GM13976 (cell line): ENCODE results near the gene ZNF579.

Experiments
- DNase-seq: peaks from one replicate; pipeline ENCODE4 v3.0.0; 2012; ENCODE audit warnings: low spot score
- CTCF ChIP-seq: IDR thresholded peaks from 2 replicates; pipeline ENCODE4 v1.5.1; 2012; ENCODE audit warnings: borderline replicate concordance, mild to moderate bottlenecking; ENCODE audit not compliant: insufficient read depth; ENCODE audit errors: extremely low read depth, missing control alignments, control extremely low read depth
- in situ Hi-C: fragments of 300-500 bp; cut with MboI; formaldehyde crosslinking; loops from one replicate; pipeline ENCODE4 v1.12.0; 2022; ENCODE audit warnings: low sequenced_read_pairs, mixed read lengths, inconsistent platforms; ENCODE audit not compliant: unreplicated experiment

ZNF579 gene

GRCh38 chr19:55617426-55617825 lies 36.8 kb upstream of the ZNF579 start:
- TF ChIP-seq CTCF: no peak
- in situ Hi-C loops: no loop called here
- DNase-seq: no peak

DNA sequence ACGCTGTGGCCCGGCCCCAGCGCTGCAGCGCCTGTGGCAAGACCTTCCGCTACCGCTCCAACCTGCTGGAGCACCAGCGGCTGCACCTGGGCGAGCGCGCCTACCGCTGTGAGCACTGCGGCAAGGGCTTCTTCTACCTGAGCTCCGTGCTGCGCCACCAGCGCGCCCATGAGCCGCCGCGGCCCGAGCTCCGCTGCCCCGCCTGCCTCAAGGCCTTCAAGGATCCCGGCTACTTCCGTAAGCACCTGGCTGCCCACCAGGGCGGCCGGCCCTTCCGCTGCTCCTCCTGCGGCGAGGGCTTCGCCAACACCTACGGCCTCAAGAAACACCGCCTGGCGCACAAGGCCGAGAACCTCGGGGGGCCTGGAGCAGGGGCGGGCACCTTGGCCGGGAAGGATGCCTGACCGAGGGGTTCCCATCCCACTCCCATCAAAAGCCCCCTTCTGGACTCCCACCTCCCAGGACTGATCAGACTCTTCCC lies 35.8 kb upstream of the ZNF579 start:
- no peak for TF ChIP-seq CTCF
- in situ Hi-C loops: no loop called here
- no peak for DNase-seq

DNA sequence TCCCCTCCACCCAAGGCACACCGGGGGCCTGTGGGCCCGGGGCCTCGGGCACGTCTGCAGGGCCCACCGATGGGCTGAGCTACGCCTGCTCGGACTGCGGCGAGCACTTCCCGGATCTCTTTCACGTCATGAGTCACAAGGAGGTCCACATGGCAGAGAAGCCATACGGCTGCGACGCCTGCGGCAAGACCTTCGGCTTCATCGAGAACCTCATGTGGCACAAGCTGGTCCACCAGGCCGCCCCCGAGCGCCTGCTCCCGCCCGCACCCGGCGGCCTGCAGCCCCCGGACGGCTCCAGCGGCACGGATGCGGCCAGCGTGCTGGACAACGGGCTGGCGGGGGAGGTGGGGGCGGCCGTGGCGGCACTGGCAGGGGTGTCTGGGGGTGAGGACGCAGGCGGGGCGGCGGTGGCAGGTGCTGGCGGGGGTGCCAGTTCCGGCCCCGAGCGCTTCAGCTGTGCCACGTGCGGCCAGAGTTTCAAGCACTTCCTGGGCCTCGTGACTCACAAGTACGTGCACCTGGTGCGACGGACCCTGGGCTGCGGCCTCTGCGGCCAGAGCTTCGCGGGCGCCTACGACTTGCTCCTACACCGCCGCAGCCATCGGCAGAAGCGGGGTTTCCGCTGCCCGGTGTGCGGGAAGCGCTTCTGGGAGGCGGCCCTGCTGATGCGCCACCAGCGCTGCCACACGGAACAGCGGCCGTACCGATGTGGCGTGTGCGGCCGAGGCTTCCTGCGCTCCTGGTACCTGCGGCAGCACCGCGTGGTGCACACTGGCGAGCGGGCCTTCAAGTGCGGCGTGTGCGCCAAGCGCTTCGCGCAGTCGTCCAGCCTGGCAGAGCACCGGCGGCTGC lies 35.1 kb upstream of the ZNF579 start:
- TF ChIP-seq CTCF: no peak
- DNase-seq: no peak
- in situ Hi-C loops: no loop called here

DNA sequence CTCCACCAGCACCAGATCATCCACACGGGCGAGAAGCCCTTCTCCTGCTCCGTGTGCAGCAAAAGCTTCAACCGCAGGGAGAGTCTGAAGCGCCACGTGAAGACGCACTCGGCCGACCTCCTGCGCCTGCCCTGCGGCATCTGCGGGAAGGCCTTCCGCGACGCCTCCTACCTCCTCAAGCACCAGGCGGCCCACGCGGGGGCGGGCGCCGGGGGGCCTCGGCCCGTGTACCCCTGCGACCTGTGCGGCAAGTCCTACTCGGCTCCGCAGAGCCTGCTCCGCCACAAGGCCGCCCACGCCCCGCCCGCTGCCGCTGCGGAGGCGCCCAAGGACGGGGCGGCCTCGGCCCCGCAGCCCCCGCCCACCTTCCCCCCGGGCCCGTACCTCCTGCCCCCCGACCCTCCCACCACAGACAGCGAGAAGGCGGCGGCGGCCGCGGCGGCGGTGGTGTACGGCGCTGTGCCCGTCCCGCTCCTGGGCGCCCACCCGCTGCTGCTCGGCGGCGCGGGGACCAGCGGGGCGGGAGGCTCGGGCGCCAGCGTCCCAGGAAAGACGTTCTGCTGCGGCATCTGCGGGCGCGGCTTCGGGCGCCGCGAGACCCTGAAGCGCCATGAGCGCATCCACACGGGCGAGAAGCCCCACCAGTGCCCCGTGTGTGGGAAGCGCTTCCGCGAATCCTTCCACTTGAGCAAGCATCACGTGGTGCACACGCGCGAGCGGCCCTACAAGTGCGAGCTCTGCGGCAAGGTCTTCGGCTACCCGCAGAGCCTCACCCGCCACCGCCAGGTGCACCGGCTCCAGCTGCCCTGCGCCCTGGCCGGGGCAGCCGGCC lies 34.3 kb upstream of the ZNF579 start:
- no peak for DNase-seq
- no peak for TF ChIP-seq CTCF
- in situ Hi-C loops: no loop called here

DNA sequence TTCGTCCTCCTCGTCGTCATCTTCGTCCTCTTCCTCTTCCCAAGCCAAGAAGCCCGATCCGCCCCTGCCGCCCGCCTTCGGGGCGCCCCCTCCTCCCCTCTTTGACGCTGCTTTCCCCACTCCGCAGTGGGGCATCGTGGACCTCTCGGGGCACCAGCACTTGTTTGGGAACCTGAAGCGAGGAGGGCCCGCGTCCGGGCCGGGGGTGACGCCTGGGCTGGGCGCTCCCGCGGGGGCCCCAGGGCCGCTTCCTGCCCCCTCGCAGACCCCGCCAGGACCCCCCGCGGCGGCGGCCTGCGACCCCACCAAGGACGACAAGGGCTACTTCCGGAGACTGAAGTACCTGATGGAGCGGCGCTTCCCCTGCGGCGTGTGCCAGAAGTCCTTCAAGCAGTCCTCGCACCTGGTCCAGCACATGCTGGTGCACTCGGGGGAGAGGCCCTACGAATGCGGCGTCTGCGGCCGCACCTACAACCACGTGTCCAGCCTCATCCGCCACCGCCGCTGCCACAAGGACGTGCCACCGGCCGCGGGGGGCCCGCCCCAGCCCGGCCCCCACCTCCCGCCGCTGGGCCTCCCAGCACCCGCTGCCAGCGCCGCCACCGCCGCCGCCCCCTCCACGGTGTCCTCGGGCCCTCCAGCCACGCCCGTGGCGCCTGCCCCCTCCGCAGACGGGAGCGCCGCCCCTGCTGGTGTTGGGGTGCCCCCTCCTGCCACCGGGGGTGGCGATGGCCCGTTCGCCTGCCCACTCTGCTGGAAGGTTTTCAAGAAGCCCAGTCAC lies 33.5 kb upstream of the ZNF579 start:
- no peak for DNase-seq
- TF ChIP-seq CTCF: no peak
- in situ Hi-C loops: no loop called here

- TF ChIP-seq CTCF: no peak
- in situ Hi-C loops: no loop called here
- DNase-seq: no peak
Observed at GRCh38 chr19:55613396-55613795, 32.7 kb upstream of the ZNF579 start.
